Lung (tissue), 12 donors: ENCODE measurements around the gene ATP2B3. TPM values are rescaled to one million over a fixed set of nuclear protein-coding genes. Genes with fewer than 3 reads are reported as not detected.

Source experiments
- ATAC-seq: fragments of 200-7000 bp; cut with Tn5 transposase; one replicate; pipeline ENCODE4 v1.9.1; 2020; ENCODE audit warnings: moderate number of reproducible peaks; ENCODE audit not compliant: insufficient read depth, low FRiP score
- DNase-seq, 3 donors: peaks; one replicate each; pipeline ENCODE4 v3.0.0-alpha.2; 2013 to 2017
- H3K27ac ChIP-seq, 2 donors: one replicate each; pipeline ENCODE4 v1.5.1; 2013; ENCODE audit warnings: mild to moderate bottlenecking in 2 of 2, moderate library complexity in 2 of 2, control low read depth in 1 of 2, inconsistent platforms in 1 of 2, low read depth in 1 of 2, low read length in 1 of 2
- H3K27me3 ChIP-seq, 3 donors: one replicate each; pipeline ENCODE4 v1.5.1; 2013; ENCODE audit warnings: low read length in 2 of 3; ENCODE audit not compliant: control insufficient read depth in 3 of 3, insufficient read depth in 3 of 3
- H3K36me3 ChIP-seq, 4 donors: one replicate each; pipeline ENCODE4 v1.5.1; 2013; ENCODE audit warnings: low read length in 4 of 4, mild to moderate bottlenecking in 1 of 4, moderate library complexity in 1 of 4; ENCODE audit not compliant: control insufficient read depth in 4 of 4, insufficient read depth in 4 of 4
- H3K4me1 ChIP-seq, 5 donors: one replicate each; pipeline ENCODE4 v1.5.1; 2013; ENCODE audit warnings: low read length in 5 of 5, mild to moderate bottlenecking in 2 of 5, moderate library complexity in 1 of 5; ENCODE audit not compliant: control insufficient read depth in 5 of 5, insufficient read depth in 5 of 5
- H3K4me3 ChIP-seq: one replicate; pipeline ENCODE4 v1.5.1; 2013; ENCODE audit warnings: mild to moderate bottlenecking, control low read depth, moderate library complexity
- H3K9ac ChIP-seq, 2 donors: one replicate each; pipeline ENCODE4 v1.5.1; 2013; ENCODE audit warnings: low read length in 2 of 2, control low read depth in 1 of 2; ENCODE audit not compliant: insufficient read depth in 1 of 2
- H3K9me3 ChIP-seq, 4 donors: one replicate each; pipeline ENCODE4 v1.5.1; 2013; ENCODE audit warnings: low read length in 3 of 4, mild to moderate bottlenecking in 1 of 4, moderate library complexity in 1 of 4; ENCODE audit not compliant: control insufficient read depth in 4 of 4, insufficient read depth in 3 of 4
- CTCF ChIP-seq: IDR thresholded peaks from 2 replicates; pipeline ENCODE4 v1.5.1; 2012; ENCODE audit warnings: mild to moderate bottlenecking; ENCODE audit errors: control extremely low read depth, extremely low read depth
- WGBS, 2 donors: extraction: QIAGEN DNeasy Blood & Tissue Kit; methylation state at CpG; one replicate each; pipeline ENCODE4 v1.1.7; 2013; 5-methylcytosine and 5-hydroxymethylcytosine counted together
- polyA plus RNA-seq, 2 donors: library from polyadenylated mRNA; stranded (reverse); fragments of 200-250 nt; gene quantifications; one replicate each; pipeline ENCODE4 v1.2.1, GENCODE V29; 2013
- total RNA-seq, 2 donors: library from RNA; depleted of rRNA in 1 of 2; stranded (reverse); fragments of >200 nt in 1 of 2; gene quantifications; one replicate each; pipeline ENCODE4 v1.2.1, GENCODE V29; 2014 to 2021
- donor health status: control.
- donor health status: control.
- donor health status: Bipolar disorder and iron deficiency.
- donor health status: healthy.
- donor health status: DM: yes; HTN: yes; CAD: no.

The ATP2B3 gene
- total and polyA plus RNA-seq, 4 donors = 0.21 to 0.54 TPM; not detected in 2

DNA sequence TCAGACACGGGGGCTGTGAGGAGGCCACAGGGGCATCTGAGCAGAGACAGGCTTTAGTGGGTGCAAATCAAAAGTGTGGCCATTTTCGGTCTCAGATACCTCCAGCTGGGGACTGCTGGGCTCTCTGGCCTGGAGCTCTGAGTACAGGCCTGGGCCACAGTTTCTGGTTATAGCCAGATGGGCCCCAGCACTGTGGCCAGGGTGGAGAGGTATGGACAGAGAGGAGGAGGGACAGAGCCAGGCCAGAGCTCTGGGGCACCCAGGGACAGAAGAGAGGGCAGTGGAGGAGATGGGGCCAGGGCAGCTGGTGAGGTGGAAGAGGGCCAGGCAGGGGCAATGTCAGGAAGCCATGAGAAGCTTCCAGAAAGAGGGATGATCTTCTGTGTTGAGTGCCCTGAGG is 61.4 kb downstream of the ATP2B3 start:
- no peaks in the 10 kb centered on the region for H3K36me3 ChIP-seq
- no peak for ATAC-seq
- no peaks in the 10 kb centered on the region for H3K27me3 ChIP-seq
- H3K9ac ChIP-seq = no peak overlapping the region
- no peaks in the 10 kb centered on the region for H3K4me1 ChIP-seq
- H3K9me3 ChIP-seq = peaks cover 0 to 1% (median 0%) of the 10 kb centered on the region in 4 donors
- 73 to 83% methylated on average over 1 to 2 of the region's 2 CpGs for WGBS, 2 donors
- TF ChIP-seq CTCF = no peak
- no peak overlapping the region for H3K27ac ChIP-seq
- no peak for DNase-seq
- no peak overlapping the region for H3K4me3 ChIP-seq

GRCh38 chrX:153580700-153581386 is 63.4 kb downstream of the ATP2B3 start:
- 78 to 88% methylated on average over 14 of the region's 14 CpGs for WGBS, 2 donors
- Histone ChIP-seq H3K27me3 (no peaks in the 10 kb centered on the region), H3K9me3 (peaks cover 0 to 1% (median 0%) of the 10 kb centered on the region in 4 donors), H3K4me1 (no peaks in the 10 kb centered on the region), H3K9ac (no peak overlapping the region), H3K36me3 (no peaks in the 10 kb centered on the region), H3K27ac (no peak overlapping the region), H3K4me3 (no peak overlapping the region)
- TF ChIP-seq CTCF = no peak
- ATAC-seq (no peak), DNase-seq (no peak)

GRCh38 chrX:153582896-153583295 is 65.5 kb downstream of the ATP2B3 start:
- DNase-seq (peak; percentile 73 to 86 (median 77)), ATAC-seq (no peak)
- TF ChIP-seq CTCF = no peak

More at GRCh38 chrX:153582896-153583295, 65.5 kb downstream of the ATP2B3 start:
- Histone ChIP-seq H3K36me3 (peaks cover 0 to 5% (median 1%) of the 10 kb centered on the region in 4 donors), H3K4me1 (no peaks in the 10 kb centered on the region), H3K9me3 (peaks cover 0 to 1% (median 0%) of the 10 kb centered on the region in 4 donors), H3K9ac (no peak overlapping the region), H3K27me3 (no peaks in the 10 kb centered on the region), H3K27ac (no peak overlapping the region), H3K4me3 (no peak overlapping the region)
- 3 to 44% methylated on average over 13 of the region's 13 CpGs for WGBS, 2 donors
